Eye (tissue), 1 donor: ENCODE results near the gene KRTAP9-3.
"Not testable (repeated sequence)": the region's sequence is repeated elsewhere in the genome, so short reads cannot be mapped to it uniquely, and the experiment has no call there.

Source experiments
- DNase-seq: peaks from one replicate; pipeline ENCODE4 v3.0.0-alpha.2; 2015

The KRTAP9-3 gene

DNA sequence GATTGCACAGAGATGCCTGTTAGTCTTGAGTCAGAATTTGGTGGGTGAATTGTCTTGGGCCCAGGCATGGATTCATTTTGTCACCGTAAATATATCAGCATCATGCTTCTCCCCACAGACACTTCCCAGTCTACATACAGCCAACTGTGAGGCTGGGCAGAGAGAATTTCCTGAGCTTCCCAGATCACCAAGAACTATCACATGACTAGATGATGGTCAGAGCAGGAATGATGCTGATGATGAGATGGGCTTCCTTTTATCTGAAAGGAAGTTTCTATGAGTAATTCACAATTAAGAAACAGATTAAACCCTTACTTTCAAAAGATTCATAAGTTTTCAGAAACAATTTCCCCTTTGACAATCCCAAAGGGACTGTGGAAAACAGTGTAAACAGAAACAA is 22.6 kb downstream of the KRTAP9-3 start:
- no peak for DNase-seq

DNA sequence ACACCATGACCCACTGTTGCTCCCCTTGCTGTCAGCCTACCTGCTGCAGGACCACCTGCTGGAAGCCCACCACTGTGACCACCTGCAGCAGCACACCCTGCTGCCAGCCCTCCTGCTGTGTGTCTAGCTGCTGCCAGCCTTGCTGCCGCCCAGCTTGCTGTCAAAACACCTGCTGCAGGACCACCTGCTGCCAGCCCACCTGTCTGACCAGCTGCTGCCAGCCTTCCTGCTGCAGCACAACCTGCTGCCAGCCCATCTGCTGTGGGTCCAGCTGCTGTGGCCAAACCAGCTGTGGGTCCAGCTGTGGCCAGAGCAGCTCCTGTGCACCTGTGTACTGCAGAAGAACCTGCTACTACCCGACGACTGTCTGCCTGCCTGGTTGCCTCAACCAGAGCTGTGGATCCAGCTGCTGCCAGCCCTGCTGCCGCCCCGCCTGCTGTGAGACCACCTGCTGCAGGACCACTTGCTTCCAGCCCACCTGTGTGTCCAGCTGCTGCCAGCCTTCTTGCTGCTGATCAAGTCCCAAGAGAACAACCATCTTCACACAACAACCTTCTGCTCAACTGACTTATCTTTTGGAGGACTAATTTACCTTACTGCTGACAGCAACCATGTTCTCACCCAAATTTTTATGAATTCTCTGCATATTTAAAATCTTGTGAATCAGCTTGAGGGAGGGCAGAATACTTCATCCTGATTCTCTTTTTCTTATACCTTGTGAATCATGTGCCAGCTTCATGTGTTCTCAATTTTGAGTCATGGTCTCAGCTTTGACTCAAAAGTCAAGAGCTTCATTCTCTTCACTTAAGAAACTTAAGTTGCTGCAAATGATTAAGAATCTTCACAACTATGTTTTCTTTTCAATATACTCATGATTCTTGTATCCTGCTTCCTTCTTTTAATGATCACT is 23.4 kb downstream of the KRTAP9-3 start, which contains the start of gene KRTAP9-9:
TSS of gene KRTAP9-9 (plus strand) at position 4 of the 910 bp plus-strand sequence.
- not testable (repeated sequence) for DNase-seq

DNA sequence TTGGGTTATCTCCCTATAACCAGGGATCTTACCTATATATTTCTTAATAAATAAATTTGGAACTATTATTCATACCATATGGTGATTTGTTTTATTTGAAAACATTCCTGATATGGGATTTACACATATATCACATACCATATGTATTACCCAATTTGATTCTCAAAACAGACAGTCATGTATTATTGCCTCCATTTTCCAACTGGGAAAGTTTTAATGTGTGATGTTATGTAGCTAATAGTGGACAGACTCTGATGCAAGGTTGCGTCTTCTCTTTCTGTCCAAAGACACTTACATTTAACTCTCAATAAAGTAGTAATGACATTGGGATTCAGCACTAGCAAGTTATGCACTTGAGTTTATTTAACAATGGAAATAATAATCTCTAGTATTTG is 24.0 kb downstream of the KRTAP9-3 start:
- no peak for DNase-seq

DNA sequence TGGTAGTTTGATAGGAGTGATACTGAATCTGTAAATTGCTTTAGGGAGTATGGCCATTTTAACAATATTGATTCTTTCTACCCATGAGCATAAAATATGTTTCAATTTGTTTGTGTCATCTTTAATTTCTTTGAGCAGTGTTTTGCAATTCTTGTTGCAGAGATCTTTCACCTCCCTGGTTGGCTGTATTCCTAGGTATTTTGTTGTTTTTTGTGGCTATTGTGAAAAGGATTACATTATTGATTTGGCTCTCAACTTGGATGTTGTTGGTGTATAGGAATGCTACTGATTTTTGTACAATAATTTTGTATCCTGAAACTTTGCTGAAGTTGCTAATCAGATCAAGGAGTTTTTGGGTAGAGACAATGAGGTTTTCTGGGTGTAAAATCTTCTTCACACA is 26.2 kb downstream of the KRTAP9-3 start:
- no peak for DNase-seq

- no peak for DNase-seq
These were observed 31.0 kb downstream of the KRTAP9-3 start for GRCh38 chr17:41263212-41263611.

- DNase-seq, result no peak
These were observed 32.4 kb downstream of the KRTAP9-3 start for GRCh38 chr17:41264599-41264998.

- no peak for DNase-seq
These were observed 32.8 kb downstream of the KRTAP9-3 start, which contains the start of gene KRTAP9-6 for GRCh38 chr17:41265078-41265477. TSS of gene KRTAP9-6 (plus strand) at chr17:41265378. CDS start at chr17:41265378, 0 bp downstream.

DNA sequence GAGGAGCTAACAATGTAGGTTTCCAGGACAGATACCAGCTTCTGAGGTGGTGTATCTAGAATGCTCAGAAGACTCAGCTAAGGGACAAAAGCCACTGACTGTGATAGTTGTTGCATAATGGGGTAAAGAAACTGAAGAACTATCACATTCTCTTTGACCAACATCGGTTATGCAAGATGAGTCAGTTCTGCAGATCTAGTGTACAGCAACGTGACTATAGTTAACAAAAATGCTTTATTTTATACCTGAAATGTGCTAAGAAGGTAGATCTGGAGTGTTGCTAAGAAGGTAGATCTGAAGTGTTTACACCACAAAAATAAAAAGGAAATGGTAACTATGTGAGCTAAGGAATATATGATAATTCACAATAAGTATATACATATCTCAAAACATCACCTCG is 35.5 kb downstream of the KRTAP9-3 start:
- DNase-seq, result no peak

DNA sequence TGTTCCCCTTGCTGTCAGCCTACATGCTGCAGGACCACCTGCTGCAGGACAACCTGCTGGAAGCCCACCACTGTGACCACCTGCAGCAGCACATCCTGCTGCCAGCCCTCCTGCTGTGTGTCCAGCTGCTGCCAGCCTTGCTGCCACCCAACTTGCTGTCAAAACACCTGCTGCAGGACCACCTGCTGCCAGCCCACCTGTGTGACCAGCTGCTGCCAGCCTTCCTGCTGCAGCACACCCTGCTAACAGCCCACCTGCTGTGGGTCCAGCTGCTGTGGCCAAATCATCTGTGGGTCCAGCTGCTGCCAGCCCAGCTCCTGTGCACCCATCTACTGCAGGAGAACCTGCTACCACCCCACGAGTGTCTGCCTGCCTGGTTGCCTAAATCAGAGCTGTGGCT is 39.1 kb downstream of the KRTAP9-3 start:
- DNase-seq, result not testable (repeated sequence)

DNA sequence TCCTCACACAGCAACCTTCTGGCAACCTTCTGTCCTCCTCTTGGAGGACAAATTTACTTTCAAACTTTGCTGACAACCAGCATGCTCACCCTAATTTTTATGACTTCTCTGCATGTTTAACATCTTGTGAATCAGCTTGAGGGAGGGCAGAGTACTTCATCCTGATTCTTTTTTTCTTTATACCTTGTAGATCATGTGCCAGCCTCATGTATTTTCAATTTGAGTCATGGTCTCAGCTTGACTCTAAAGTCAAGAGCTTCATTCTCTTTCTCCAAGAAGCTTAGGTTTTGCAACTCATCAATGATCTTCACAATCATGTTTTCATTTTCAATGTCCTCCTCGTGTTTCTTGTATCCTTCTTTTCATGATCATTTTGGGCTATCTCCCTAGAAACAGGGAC is 39.6 kb downstream of the KRTAP9-3 start:
- no peak for DNase-seq

DNA sequence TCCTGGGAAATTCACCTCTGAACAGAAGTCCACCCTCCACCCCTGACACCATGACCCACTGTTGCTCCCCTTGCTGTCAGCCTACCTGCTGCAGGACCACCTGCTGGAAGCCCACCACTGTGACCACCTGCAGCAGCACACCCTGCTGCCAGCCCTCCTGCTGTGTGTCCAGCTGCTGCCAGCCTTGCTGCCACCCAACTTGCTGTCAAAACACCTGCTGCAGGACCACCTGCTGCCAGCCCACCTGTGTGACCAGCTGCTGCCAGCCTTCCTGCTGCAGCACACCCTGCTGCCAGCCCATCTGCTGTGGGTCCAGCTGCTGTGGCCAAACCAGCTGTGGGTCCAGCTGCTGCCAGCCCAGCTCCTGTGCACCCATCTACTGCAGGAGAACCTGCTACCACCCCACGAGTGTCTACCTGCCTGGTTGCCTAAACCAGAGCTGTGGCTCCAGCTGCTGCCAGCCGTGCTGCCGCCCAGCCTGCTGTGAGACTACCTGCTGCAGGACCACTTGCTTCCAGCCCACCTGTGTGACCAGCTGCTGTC is 43.5 kb downstream of the KRTAP9-3 start, which contains the start of gene KRTAP9-7:
TSS of gene KRTAP9-7 (plus strand) at position 51 of the 543 bp plus-strand sequence. CDS start at position 51, 0 bp downstream.
- DNase-seq, result not testable (repeated sequence)

- DNase-seq, result no peak
These were observed 46.1 kb downstream of the KRTAP9-3 start for GRCh38 chr17:41278176-41278955.
